ENCODE results near the gene PPP2R5C.

DNA sequence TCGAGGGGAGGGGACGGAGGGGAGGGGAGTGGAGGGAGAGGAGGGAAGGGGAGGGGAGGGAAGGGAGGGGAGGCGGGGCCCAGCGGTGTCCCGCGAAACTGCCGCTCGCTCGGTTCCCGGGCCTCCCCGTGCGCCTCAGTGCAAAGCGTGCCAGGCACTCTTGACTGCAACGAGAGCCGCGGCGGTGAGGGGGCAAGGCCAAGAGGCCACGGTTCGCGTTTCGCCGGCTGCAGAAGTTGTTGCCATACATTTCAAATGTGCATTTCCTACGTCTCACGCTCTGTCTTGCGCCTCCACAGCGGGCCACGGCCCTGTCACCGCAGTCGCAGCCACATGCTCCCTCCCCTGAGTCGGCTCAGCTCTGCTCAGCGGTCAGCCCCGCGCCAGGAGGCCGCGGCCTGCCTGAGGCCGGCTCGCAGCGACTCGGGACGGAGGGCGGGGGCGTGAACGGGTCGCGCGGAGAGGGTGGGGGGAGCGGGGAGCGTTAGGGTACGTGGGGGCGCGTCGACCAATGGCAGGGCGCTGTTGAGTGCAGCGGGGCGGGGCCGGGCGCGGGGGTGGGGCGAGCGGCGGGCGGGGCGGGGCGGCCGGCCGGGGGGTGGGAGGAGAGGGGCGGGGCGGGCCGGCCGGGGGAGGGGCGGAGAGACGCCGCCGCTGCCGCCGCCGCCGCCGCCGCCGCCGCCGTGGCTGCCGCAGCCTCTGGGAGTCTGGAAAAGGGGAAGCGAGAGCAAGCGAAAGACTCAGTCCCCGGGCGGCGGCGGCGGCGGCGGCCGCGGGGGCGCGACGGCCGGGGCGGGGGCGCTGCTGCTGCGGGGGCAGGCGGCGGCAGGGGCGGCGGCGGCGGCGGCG is at the start of gene PPP2R5C:
- TF ChIP-seq, protein P1, sequence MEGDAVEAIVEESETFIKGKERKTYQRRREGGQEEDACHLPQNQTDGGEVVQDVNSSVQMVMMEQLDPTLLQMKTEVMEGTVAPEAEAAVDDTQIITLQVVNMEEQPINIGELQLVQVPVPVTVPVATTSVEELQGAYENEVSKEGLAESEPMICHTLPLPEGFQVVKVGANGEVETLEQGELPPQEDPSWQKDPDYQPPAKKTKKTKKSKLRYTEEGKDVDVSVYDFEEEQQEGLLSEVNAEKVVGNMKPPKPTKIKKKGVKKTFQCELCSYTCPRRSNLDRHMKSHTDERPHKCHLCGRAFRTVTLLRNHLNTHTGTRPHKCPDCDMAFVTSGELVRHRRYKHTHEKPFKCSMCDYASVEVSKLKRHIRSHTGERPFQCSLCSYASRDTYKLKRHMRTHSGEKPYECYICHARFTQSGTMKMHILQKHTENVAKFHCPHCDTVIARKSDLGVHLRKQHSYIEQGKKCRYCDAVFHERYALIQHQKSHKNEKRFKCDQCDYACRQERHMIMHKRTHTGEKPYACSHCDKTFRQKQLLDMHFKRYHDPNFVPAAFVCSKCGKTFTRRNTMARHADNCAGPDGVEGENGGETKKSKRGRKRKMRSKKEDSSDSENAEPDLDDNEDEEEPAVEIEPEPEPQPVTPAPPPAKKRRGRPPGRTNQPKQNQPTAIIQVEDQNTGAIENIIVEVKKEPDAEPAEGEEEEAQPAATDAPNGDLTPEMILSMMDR (tag by site-specific recombination; IDR thresholded peaks at IDR 0.05): peak; percentile 41
- TF ChIP-seq ZNF121 (tag by site-specific recombination; IDR thresholded peaks at IDR 0.05): no peak
- TF ChIP-seq ZBTB26 (tag by site-specific recombination; optimal IDR thresholded peaks at IDR 0.05): peak; percentile 94
- TF ChIP-seq ZNF707 (tag by site-specific recombination; IDR thresholded peaks at IDR 0.05): no peak
- TF ChIP-seq WT1 (tag by site-specific recombination; IDR thresholded peaks at IDR 0.05): no peak
- no peak for TF ChIP-seq REST (tag by site-specific recombination; IDR thresholded peaks at IDR 0.05)
- TF ChIP-seq, protein P2, sequence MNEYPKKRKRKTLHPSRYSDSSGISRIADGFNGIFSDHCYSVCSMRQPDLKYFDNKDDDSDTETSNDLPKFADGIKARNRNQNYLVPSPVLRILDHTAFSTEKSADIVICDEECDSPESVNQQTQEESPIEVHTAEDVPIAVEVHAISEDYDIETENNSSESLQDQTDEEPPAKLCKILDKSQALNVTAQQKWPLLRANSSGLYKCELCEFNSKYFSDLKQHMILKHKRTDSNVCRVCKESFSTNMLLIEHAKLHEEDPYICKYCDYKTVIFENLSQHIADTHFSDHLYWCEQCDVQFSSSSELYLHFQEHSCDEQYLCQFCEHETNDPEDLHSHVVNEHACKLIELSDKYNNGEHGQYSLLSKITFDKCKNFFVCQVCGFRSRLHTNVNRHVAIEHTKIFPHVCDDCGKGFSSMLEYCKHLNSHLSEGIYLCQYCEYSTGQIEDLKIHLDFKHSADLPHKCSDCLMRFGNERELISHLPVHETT (tag by site-specific recombination; IDR thresholded peaks at IDR 0.05): 0 out of 2 replicates have a peak, but pooled peaks have one; percentile 24
- peak; percentile 70 for TF ChIP-seq SP7 (tag by site-specific recombination; IDR thresholded peaks at IDR 0.05)
- no peak for TF ChIP-seq ZNF626 (tag by site-specific recombination; IDR thresholded peaks at IDR 0.05)
- no peak for TF ChIP-seq ZNF426 (tag by site-specific recombination; IDR thresholded peaks at IDR 0.05)
- TF ChIP-seq ZNF768 (tag by site-specific recombination; IDR thresholded peaks at IDR 0.05): no peak; the same call in 1 of the 2 replicates
- TF ChIP-seq ZNF274 (IDR thresholded peaks at IDR 0.05; ENCODE audit: low read length): no peak
- no peak for TF ChIP-seq ZNF274 (tag by site-specific recombination; IDR thresholded peaks at IDR 0.05; ENCODE audit: borderline replicate concordance)
- peak; percentile 83 for TF ChIP-seq ZNF610 (tag by site-specific recombination; IDR thresholded peaks at IDR 0.05; ENCODE audit: borderline replicate concordance)

All from HEK293 (cell line).